HG03442 (cell line): ENCODE measurements around the gene CCSER1.
"Not testable (repeated sequence)": the region's sequence is repeated elsewhere in the genome, so short reads cannot be mapped to it uniquely, and the experiment has no call there.

ENCODE experiments used
- ATAC-seq: cut with Tn5 transposase; IDR thresholded peaks from one replicate; pipeline ENCODE4 v1.9.1; 2021; ENCODE audit warnings: mild to moderate bottlenecking, moderate library complexity; ENCODE audit not compliant: unreplicated experiment

CCSER1 gene

GRCh38 chr4:90798948-90799347, 671.8 kb downstream of the CCSER1 start:
- ATAC-seq, result no peak

- ATAC-seq, result no peak
Observed at GRCh38 chr4:90799895-90800294, 672.7 kb downstream of the CCSER1 start.

GRCh38 chr4:90815569-90815968, 688.4 kb downstream of the CCSER1 start:
- no peak for ATAC-seq

GRCh38 chr4:90816754-90817153, 689.6 kb downstream of the CCSER1 start:
- no peak for ATAC-seq

- ATAC-seq, result no peak
Observed at GRCh38 chr4:90824266-90825150, 697.3 kb downstream of the CCSER1 start.

- ATAC-seq, result no peak
Observed at GRCh38 chr4:90825849-90826248, 698.7 kb downstream of the CCSER1 start.

- no peak for ATAC-seq
Observed at GRCh38 chr4:90833706-90834105, 706.5 kb downstream of the CCSER1 start.

- ATAC-seq, result no peak
Observed at GRCh38 chr4:90837241-90837640, 710.0 kb downstream of the CCSER1 start.

- not testable (repeated sequence) for ATAC-seq
Observed at GRCh38 chr4:90838859-90839258, 711.7 kb downstream of the CCSER1 start.

- ATAC-seq, result no peak
Observed at GRCh38 chr4:90840291-90840690, 713.1 kb downstream of the CCSER1 start.

GRCh38 chr4:90840828-90841227, 713.6 kb downstream of the CCSER1 start:
- no peak for ATAC-seq

- no peak for ATAC-seq
Observed at GRCh38 chr4:90841676-90842075, 714.5 kb downstream of the CCSER1 start.

- peak; percentile 94 for ATAC-seq
Observed at GRCh38 chr4:90842960-90843359, 715.8 kb downstream of the CCSER1 start.

GRCh38 chr4:90844241-90844640, 717.0 kb downstream of the CCSER1 start:
- no peak for ATAC-seq

- no peak for ATAC-seq
Observed at GRCh38 chr4:90845777-90846176, 718.6 kb downstream of the CCSER1 start.

- no peak for ATAC-seq
Observed at GRCh38 chr4:90852237-90852636, 725.0 kb downstream of the CCSER1 start.

- no peak for ATAC-seq
Observed at GRCh38 chr4:90855111-90855510, 727.9 kb downstream of the CCSER1 start.

GRCh38 chr4:90857081-90857820, 730.1 kb downstream of the CCSER1 start:
- ATAC-seq, result no peak

GRCh38 chr4:90875791-90876190, 748.6 kb downstream of the CCSER1 start:
- no peak for ATAC-seq

- ATAC-seq, result no peak
Observed at GRCh38 chr4:90876296-90876695, 749.1 kb downstream of the CCSER1 start.

GRCh38 chr4:90883519-90883918, 756.3 kb downstream of the CCSER1 start:
- no peak for ATAC-seq

GRCh38 chr4:90888571-90888970, 761.4 kb downstream of the CCSER1 start:
- no peak for ATAC-seq
